HG03139 (cell line): ENCODE measurements around the gene MYRIP.
"Not testable (repeated sequence)": the region's sequence is repeated elsewhere in the genome, so short reads cannot be mapped to it uniquely, and the experiment has no call there.

Source experiments
- ATAC-seq: cut with Tn5 transposase; IDR thresholded peaks from one replicate; pipeline ENCODE4 v1.9.1; 2021; ENCODE audit not compliant: unreplicated experiment

MYRIP gene

GRCh38 chr3:40116478-40117177 is 307.2 kb downstream of the MYRIP start:
- ATAC-seq: no peak

- ATAC-seq: no peak
Observed at GRCh38 chr3:40118091-40118490, 308.7 kb downstream of the MYRIP start.

GRCh38 chr3:40120067-40120692 is 310.8 kb downstream of the MYRIP start:
- ATAC-seq: no peak

- no peak for ATAC-seq
Observed at GRCh38 chr3:40120806-40121205, 311.4 kb downstream of the MYRIP start.

- no peak for ATAC-seq
Observed at GRCh38 chr3:40124918-40125317, 315.5 kb downstream of the MYRIP start.

- no peak for ATAC-seq
Observed at GRCh38 chr3:40128166-40128565, 318.8 kb downstream of the MYRIP start.

GRCh38 chr3:40129510-40129909 is 320.1 kb downstream of the MYRIP start:
- ATAC-seq: no peak

GRCh38 chr3:40129981-40130380 is 320.6 kb downstream of the MYRIP start:
- no peak for ATAC-seq

- ATAC-seq: no peak
Observed at GRCh38 chr3:40130721-40131120, 321.3 kb downstream of the MYRIP start.

GRCh38 chr3:40133886-40134575 is 324.6 kb downstream of the MYRIP start:
- ATAC-seq: not testable (repeated sequence)

GRCh38 chr3:40137591-40138295 is 328.3 kb downstream of the MYRIP start:
- ATAC-seq: no peak

GRCh38 chr3:40143283-40144090 is 334.1 kb downstream of the MYRIP start:
- no peak for ATAC-seq

GRCh38 chr3:40148827-40149226 is 339.4 kb downstream of the MYRIP start:
- no peak for ATAC-seq

GRCh38 chr3:40152482-40153133 is 343.2 kb downstream of the MYRIP start:
- ATAC-seq: no peak

- ATAC-seq: no peak
Observed at GRCh38 chr3:40160933-40161332, 351.5 kb downstream of the MYRIP start.

- ATAC-seq: no peak
Observed at GRCh38 chr3:40162616-40163015, 353.2 kb downstream of the MYRIP start.

- ATAC-seq: no peak
Observed at GRCh38 chr3:40166997-40167396, 357.6 kb downstream of the MYRIP start.

GRCh38 chr3:40167958-40168357 is 358.5 kb downstream of the MYRIP start:
- ATAC-seq: no peak

GRCh38 chr3:40169983-40170382 is 360.6 kb downstream of the MYRIP start:
- ATAC-seq: peak; percentile 41

- peak; percentile 97 for ATAC-seq
Observed at GRCh38 chr3:40170395-40170794, 361.0 kb downstream of the MYRIP start.
